HEK293 (cell line): ENCODE results near the gene CPAMD8.

Experiments
- EGR2 ChIP-seq: fragments of 450-650 bp; formaldehyde crosslinking; IDR thresholded peaks from 2 replicates; pipeline ENCODE4 v1.5.1; 2016; ENCODE audit warnings: low read depth, missing biosample characterization, missing genetic modification characterization
- HOXD13 ChIP-seq: sonication (generic); formaldehyde crosslinking; IDR thresholded peaks from 2 replicates; pipeline ENCODE4 v1.8.0; 2022; ENCODE audit warnings: missing genetic modification reagents, borderline replicate concordance
- KLF16 ChIP-seq: fragments of 450-650 bp; formaldehyde crosslinking; IDR thresholded peaks from 2 replicates; pipeline ENCODE4 v1.5.1; 2017; ENCODE audit warnings: missing biosample characterization, missing genetic modification characterization
- KLF9 ChIP-seq: fragments of 450-650 bp; formaldehyde crosslinking; IDR thresholded peaks from 2 replicates; pipeline ENCODE4 v1.5.1; 2016; ENCODE audit warnings: missing biosample characterization, missing genetic modification characterization, low read depth
- SCRT2 ChIP-seq: fragments of 450-650 bp; formaldehyde crosslinking; IDR thresholded peaks from 2 replicates; pipeline ENCODE4 v1.5.1; 2016; ENCODE audit warnings: missing biosample characterization, missing genetic modification characterization
- SP7 ChIP-seq: fragments of 450-650 bp; formaldehyde crosslinking; IDR thresholded peaks from 2 replicates; pipeline ENCODE4 v1.5.1; 2016; ENCODE audit warnings: missing biosample characterization, missing genetic modification characterization
- WT1 ChIP-seq: fragments of 450-650 bp; formaldehyde crosslinking; IDR thresholded peaks from 2 replicates; pipeline ENCODE4 v1.5.1; 2016; ENCODE audit warnings: missing biosample characterization, missing genetic modification characterization
- ZBTB21 ChIP-seq: fragments of 450-650 bp; formaldehyde crosslinking; IDR thresholded peaks from 2 replicates; pipeline ENCODE4 v1.5.1; 2017; ENCODE audit warnings: missing biosample characterization, missing genetic modification characterization
- ZFP3 ChIP-seq: fragments of 450-650 bp; formaldehyde crosslinking; IDR thresholded peaks from 2 replicates; pipeline ENCODE4 v1.5.1; 2016; ENCODE audit warnings: low read depth, missing biosample characterization, missing genetic modification characterization
- ZFP41 ChIP-seq: fragments of 450-650 bp; formaldehyde crosslinking; IDR thresholded peaks from 2 replicates; pipeline ENCODE4 v1.5.1; 2016; ENCODE audit warnings: missing biosample characterization, missing genetic modification characterization, borderline replicate concordance
- ZNF10 ChIP-seq: fragments of 450-650 bp; formaldehyde crosslinking; IDR thresholded peaks from 2 replicates; pipeline ENCODE4 v1.5.1; 2017; ENCODE audit warnings: missing biosample characterization, missing genetic modification characterization
- ZNF112 ChIP-seq: fragments of 450-650 bp; formaldehyde crosslinking; IDR thresholded peaks from 2 replicates; pipeline ENCODE4 v1.5.0; 2017; ENCODE audit warnings: missing biosample characterization, missing genetic modification characterization
- ZNF169 ChIP-seq: fragments of 450-650 bp; formaldehyde crosslinking; IDR thresholded peaks from 2 replicates; pipeline ENCODE4 v1.5.1; 2016; ENCODE audit warnings: missing biosample characterization, missing genetic modification characterization
- ZNF174 ChIP-seq: fragments of 450-650 bp; formaldehyde crosslinking; IDR thresholded peaks from 2 replicates; pipeline ENCODE4 v1.5.0; 2017; ENCODE audit warnings: missing biosample characterization, mild to moderate bottlenecking, missing genetic modification characterization
- ZNF184 ChIP-seq: fragments of 450-650 bp; IDR thresholded peaks from 2 replicates; pipeline ENCODE4 v1.5.1; 2018; ENCODE audit warnings: missing biosample characterization, mild to moderate bottlenecking, missing genetic modification characterization
- ZNF23 ChIP-seq: fragments of 450-650 bp; formaldehyde crosslinking; IDR thresholded peaks from 2 replicates; pipeline ENCODE4 v1.5.1; 2016; ENCODE audit warnings: missing biosample characterization, missing genetic modification characterization, borderline replicate concordance
- ZNF366 ChIP-seq: fragments of 450-650 bp; formaldehyde crosslinking; conservative IDR thresholded peaks from 2 replicates; pipeline ENCODE4 v1.5.1; 2016; ENCODE audit warnings: missing biosample characterization, missing genetic modification characterization
- ZNF404 ChIP-seq: fragments of 450-650 bp; formaldehyde crosslinking; IDR thresholded peaks from 2 replicates; pipeline ENCODE4 v1.5.1; 2017; ENCODE audit warnings: missing biosample characterization, missing genetic modification characterization
- ZNF548 ChIP-seq: fragments of 450-650 bp; formaldehyde crosslinking; IDR thresholded peaks from 2 replicates; pipeline ENCODE4 v1.5.1; 2016; ENCODE audit warnings: missing biosample characterization, missing genetic modification characterization
- ZNF600 ChIP-seq: fragments of 450-650 bp; formaldehyde crosslinking; IDR thresholded peaks from 2 replicates; pipeline ENCODE4 v1.5.1; 2016; ENCODE audit warnings: missing biosample characterization, missing genetic modification characterization
- ZNF768 ChIP-seq: fragments of 450-650 bp; formaldehyde crosslinking; IDR thresholded peaks from 2 replicates; pipeline ENCODE4 v1.5.1; 2018; ENCODE audit warnings: missing biosample characterization, mild to moderate bottlenecking, missing genetic modification characterization
- ZNF776 ChIP-seq: fragments of 450-650 bp; formaldehyde crosslinking; IDR thresholded peaks from 2 replicates; pipeline ENCODE4 v1.5.0; 2017; ENCODE audit warnings: missing biosample characterization, missing genetic modification characterization, borderline replicate concordance
- ZNF843 ChIP-seq: fragments of 450-650 bp; formaldehyde crosslinking; IDR thresholded peaks from 2 replicates; pipeline ENCODE4 v1.5.1; 2016; ENCODE audit warnings: missing biosample characterization, missing genetic modification characterization
- TF ChIP-seq, protein P1 (sequence below): fragments of 450-650 bp; formaldehyde crosslinking; IDR thresholded peaks from 2 replicates; pipeline ENCODE4 v1.5.1; 2016; ENCODE audit warnings: missing biosample characterization, missing genetic modification characterization, borderline replicate concordance
- TF ChIP-seq, protein P2 (sequence below): fragments of 450-650 bp; formaldehyde crosslinking; IDR thresholded peaks from 2 replicates; pipeline ENCODE4 v1.5.1; 2016; ENCODE audit warnings: missing biosample characterization, missing genetic modification characterization
- TF ChIP-seq, protein P3 (sequence below): fragments of 450-650 bp; formaldehyde crosslinking; IDR thresholded peaks from 2 replicates; pipeline ENCODE4 v1.5.1; 2016; ENCODE audit warnings: missing biosample characterization, missing genetic modification characterization
- TF ChIP-seq, protein P4 (sequence below): fragments of 450-650 bp; formaldehyde crosslinking; IDR thresholded peaks from 2 replicates; pipeline ENCODE4 v1.5.0; 2017; ENCODE audit warnings: missing biosample characterization, missing genetic modification characterization, borderline replicate concordance
- TF ChIP-seq, protein P5 (sequence below): fragments of 450-650 bp; formaldehyde crosslinking; IDR thresholded peaks from 2 replicates; pipeline ENCODE4 v1.5.1; 2016; ENCODE audit warnings: missing biosample characterization, missing genetic modification characterization

CPAMD8 gene

DNA sequence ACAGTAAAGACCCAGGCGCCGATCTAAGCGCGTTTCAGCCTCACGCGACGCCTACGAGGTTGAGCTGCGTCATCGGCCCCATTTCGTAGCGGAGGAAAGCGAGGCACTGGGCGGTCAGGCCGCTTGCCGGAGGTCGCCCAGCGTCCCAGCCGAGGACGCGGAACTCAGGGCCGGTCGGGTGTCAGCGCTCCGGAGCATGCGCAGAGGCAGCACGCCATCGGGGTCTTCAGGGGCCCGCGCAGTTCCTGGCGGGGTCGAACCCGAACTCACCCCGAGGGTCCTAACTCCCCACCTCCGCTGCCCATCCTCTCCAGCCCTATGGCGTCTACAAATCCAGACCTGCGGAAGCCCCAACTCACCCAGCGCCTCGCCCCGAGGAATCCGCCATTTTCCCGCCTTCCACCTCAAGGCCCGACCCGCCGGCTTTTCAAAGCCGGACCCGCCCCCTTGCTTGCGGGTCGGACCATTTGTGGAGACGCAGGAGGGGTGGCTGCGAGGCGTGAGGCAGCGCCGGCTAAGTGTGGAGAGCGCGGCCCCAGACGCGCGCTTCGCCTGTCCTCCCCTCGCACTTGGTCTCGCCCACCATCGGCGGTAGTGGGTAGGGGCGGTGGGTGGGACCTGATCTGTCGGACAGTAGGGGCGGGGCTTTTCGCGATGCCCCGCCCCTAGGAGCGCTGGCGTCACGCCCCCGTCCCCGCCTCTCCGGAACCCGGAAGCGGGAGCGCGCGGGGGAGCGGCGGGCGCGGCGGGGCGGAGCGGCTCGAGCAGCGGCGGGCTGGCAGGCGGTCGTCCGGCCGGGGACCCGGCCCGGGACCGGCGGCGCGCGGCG, 48.6 kb upstream of the CPAMD8 start, which contains the start of the genes HAUS8 and MYO9B (continued):
- TF ChIP-seq, protein P1, sequence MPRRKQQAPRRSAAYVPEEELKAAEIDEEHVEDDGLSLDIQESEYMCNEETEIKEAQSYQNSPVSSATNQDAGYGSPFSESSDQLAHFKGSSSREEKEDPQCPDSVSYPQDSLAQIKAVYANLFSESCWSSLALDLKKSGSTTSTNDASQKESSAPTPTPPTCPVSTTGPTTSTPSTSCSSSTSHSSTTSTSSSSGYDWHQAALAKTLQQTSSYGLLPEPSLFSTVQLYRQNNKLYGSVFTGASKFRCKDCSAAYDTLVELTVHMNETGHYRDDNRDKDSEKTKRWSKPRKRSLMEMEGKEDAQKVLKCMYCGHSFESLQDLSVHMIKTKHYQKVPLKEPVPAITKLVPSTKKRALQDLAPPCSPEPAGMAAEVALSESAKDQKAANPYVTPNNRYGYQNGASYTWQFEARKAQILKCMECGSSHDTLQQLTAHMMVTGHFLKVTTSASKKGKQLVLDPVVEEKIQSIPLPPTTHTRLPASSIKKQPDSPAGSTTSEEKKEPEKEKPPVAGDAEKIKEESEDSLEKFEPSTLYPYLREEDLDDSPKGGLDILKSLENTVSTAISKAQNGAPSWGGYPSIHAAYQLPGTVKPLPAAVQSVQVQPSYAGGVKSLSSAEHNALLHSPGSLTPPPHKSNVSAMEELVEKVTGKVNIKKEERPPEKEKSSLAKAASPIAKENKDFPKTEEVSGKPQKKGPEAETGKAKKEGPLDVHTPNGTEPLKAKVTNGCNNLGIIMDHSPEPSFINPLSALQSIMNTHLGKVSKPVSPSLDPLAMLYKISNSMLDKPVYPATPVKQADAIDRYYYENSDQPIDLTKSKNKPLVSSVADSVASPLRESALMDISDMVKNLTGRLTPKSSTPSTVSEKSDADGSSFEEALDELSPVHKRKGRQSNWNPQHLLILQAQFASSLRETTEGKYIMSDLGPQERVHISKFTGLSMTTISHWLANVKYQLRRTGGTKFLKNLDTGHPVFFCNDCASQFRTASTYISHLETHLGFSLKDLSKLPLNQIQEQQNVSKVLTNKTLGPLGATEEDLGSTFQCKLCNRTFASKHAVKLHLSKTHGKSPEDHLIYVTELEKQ (tag by site-specific recombination) = no peak
- TF ChIP-seq KLF16 (peak; percentile 98), ZNF548 (no peak), ZBTB21 (peak; percentile 32), ZNF23 (no peak), ZNF174 (tag by site-specific recombination) (no peak), ZNF843 (tag by site-specific recombination) (peak; percentile 75), ZNF10 (tag by site-specific recombination) (no peak), ZNF112 (tag by site-specific recombination) (no peak), ZNF169 (tag by site-specific recombination) (no peak), ZFP3 (tag by site-specific recombination) (no peak), WT1 (tag by site-specific recombination) (peak; percentile 50; the same call in 1 of the 2 replicates), ZNF768 (tag by site-specific recombination) (no peak; the same call in 1 of the 2 replicates), ZNF184 (peak; percentile 33; the same call in 1 of the 2 replicates), ZFP41 (tag by site-specific recombination) (no peak), HOXD13 (CRISPR knock-in tag) (no peak), ZNF366 (tag by site-specific recombination) (no peak), ZNF600 (tag by site-specific recombination) (peak; percentile 62; the same call in 1 of the 2 replicates), EGR2 (tag by site-specific recombination) (peak; percentile 88), ZNF404 (tag by site-specific recombination) (no peak), ZNF776 (tag by site-specific recombination) (no peak), KLF9 (tag by site-specific recombination) (peak; percentile 97), SP7 (tag by site-specific recombination) (peak; percentile 92), SCRT2 (tag by site-specific recombination) (no peak)
- TF ChIP-seq, protein P2, sequence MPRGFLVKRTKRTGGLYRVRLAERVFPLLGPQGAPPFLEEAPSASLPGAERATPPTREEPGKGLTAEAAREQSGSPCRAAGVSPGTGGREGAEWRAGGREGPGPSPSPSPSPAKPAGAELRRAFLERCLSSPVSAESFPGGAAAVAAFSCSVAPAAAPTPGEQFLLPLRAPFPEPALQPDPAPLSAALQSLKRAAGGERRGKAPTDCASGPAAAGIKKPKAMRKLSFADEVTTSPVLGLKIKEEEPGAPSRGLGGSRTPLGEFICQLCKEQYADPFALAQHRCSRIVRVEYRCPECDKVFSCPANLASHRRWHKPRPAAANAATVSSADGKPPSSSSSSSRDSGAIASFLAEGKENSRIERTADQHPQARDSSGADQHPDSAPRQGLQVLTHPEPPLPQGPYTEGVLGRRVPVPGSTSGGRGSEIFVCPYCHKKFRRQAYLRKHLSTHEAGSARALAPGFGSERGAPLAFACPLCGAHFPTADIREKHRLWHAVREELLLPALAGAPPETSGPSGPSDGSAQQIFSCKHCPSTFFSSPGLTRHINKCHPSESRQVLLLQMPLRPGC (tag by site-specific recombination) = peak; percentile 89
- TF ChIP-seq, protein P3, sequence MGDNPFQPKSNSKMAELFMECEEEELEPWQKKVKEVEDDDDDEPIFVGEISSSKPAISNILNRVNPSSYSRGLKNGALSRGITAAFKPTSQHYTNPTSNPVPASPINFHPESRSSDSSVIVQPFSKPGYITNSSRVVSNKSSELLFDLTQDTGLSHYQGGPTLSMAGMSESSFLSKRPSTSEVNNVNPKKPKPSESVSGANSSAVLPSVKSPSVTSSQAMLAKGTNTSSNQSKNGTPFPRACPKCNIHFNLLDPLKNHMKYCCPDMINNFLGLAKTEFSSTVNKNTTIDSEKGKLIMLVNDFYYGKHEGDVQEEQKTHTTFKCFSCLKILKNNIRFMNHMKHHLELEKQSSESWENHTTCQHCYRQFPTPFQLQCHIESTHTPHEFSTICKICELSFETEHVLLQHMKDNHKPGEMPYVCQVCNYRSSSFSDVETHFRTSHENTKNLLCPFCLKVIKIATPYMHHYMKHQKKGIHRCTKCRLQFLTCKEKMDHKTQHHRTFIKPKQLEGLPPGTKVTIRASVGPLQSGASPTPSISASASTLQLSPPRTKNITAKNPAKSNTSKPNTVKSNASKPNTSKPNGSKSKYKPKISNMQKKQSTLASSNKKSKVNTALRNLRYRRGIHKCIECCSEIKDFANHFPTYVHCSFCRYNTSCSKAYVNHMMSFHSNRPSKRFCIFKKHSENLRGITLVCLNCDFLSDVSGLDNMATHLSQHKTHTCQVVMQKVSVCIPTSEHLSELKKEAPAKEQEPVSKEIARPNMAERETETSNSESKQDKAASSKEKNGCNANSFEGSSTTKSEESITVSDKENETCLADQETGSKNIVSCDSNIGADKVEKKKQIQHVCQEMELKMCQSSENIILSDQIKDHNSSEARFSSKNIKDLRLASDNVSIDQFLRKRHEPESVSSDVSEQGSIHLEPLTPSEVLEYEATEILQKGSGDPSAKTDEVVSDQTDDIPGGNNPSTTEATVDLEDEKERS (tag by site-specific recombination) = no peak; the same call in 1 of the 2 replicates
- TF ChIP-seq, protein P4, sequence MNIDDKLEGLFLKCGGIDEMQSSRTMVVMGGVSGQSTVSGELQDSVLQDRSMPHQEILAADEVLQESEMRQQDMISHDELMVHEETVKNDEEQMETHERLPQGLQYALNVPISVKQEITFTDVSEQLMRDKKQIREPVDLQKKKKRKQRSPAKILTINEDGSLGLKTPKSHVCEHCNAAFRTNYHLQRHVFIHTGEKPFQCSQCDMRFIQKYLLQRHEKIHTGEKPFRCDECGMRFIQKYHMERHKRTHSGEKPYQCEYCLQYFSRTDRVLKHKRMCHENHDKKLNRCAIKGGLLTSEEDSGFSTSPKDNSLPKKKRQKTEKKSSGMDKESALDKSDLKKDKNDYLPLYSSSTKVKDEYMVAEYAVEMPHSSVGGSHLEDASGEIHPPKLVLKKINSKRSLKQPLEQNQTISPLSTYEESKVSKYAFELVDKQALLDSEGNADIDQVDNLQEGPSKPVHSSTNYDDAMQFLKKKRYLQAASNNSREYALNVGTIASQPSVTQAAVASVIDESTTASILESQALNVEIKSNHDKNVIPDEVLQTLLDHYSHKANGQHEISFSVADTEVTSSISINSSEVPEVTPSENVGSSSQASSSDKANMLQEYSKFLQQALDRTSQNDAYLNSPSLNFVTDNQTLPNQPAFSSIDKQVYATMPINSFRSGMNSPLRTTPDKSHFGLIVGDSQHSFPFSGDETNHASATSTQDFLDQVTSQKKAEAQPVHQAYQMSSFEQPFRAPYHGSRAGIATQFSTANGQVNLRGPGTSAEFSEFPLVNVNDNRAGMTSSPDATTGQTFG = no peak
- TF ChIP-seq, protein P5, sequence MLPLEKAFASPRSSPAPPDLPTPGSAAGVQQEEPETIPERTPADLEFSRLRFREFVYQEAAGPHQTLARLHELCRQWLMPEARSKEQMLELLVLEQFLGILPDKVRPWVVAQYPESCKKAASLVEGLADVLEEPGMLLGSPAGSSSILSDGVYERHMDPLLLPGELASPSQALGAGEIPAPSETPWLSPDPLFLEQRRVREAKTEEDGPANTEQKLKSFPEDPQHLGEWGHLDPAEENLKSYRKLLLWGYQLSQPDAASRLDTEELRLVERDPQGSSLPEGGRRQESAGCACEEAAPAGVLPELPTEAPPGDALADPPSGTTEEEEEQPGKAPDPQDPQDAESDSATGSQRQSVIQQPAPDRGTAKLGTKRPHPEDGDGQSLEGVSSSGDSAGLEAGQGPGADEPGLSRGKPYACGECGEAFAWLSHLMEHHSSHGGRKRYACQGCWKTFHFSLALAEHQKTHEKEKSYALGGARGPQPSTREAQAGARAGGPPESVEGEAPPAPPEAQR (tag by site-specific recombination) = no peak; the same call in 1 of the 2 replicates
